Astrocyte of the spinal cord (primary cell): ENCODE results near the gene CTTNBP2NL.

Experiments used
- DNase-seq: peaks from one replicate; pipeline ENCODE4 v3.0.0; 2011; ENCODE audit warnings: low read depth, low spot score
- H3K4me3 ChIP-seq: 2 replicates; pipeline ENCODE4 v1.5.1; 2011; ENCODE audit warnings: low read depth, mild to moderate bottlenecking, low read length, moderate library complexity
- CTCF ChIP-seq: IDR thresholded peaks from 2 replicates; pipeline ENCODE4 v1.5.1; 2012; ENCODE audit warnings: low read depth, mild to moderate bottlenecking, low read length, inconsistent platforms
- in situ Hi-C: cut with HindIII; loops from 2 replicates; pipeline ENCODE4 v1.10.0; 2017; ENCODE audit warnings: low sequenced_read_pairs

The CTTNBP2NL gene

GRCh38 chr1:112390775-112391602, 5.0 kb upstream of the CTTNBP2NL start:
- peak overlapping the region; percentile 41 for H3K4me3 ChIP-seq
- in situ Hi-C loops = no loop called here
- TF ChIP-seq CTCF = peak; percentile 89

GRCh38 chr1:112391603-112391940, 4.4 kb upstream of the CTTNBP2NL start:
- no peak for TF ChIP-seq CTCF
- H3K4me3 ChIP-seq = peak overlapping the region; percentile 41
- no peak for DNase-seq
- in situ Hi-C loops = no loop called here

More at GRCh38 chr1:112390775-112391602, 5.0 kb upstream of the CTTNBP2NL start:
- DNase-seq = peak; percentile 95

- no peak for TF ChIP-seq CTCF
- DNase-seq = peak; percentile 42
- in situ Hi-C loops = no loop called here
- no peak overlapping the region for H3K4me3 ChIP-seq
These were observed 2.4 kb upstream of the CTTNBP2NL start for GRCh38 chr1:112393631-112393974.

GRCh38 chr1:112394743-112395062, 1.3 kb upstream of the CTTNBP2NL start:
- in situ Hi-C loops = no loop called here
- no peak for TF ChIP-seq CTCF
- peak overlapping the region; percentile 10 for H3K4me3 ChIP-seq
- DNase-seq = no peak

GRCh38 chr1:112395256-112395820, 676 bp upstream of the CTTNBP2NL start:
- no peak for DNase-seq
- no peak for TF ChIP-seq CTCF
- H3K4me3 ChIP-seq = peak overlapping the region; percentile 75
- in situ Hi-C loops = no loop called here

- in situ Hi-C loops = no loop called here
- peak overlapping the region; percentile 75 for H3K4me3 ChIP-seq
- TF ChIP-seq CTCF = no peak
- DNase-seq = peak; percentile 41
These were observed 848 bp downstream of the CTTNBP2NL start for GRCh38 chr1:112396653-112397471.
